ENCODE data around the gene SENP6. TPM values are rescaled to one million over a fixed set of nuclear protein-coding genes. Genes with fewer than 3 reads are reported as not detected.

SENP6 gene
- total RNA-seq, 1 experiment from 2014 or later: 116 TPM

DNA sequence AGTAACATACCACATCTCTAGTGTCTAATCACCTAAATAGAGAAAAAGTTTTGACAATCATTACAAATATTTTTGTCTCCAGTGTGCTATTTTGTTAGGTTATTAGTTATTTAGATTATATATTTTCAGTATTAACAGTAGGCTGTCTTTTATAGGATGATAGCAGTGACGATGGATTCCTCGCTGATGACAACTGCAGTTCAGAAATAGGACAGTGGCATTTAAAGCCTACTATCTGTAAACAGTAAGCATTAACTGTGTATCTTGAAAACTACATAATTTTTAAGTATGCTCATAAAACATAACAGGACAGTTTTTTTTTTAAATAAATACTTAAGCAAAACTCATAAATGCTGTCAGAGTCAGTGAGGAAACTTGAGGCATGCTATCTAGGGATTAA is 109.5 kb downstream of the SENP6 start:
- Histone ChIP-seq H2BK120ac (ENCODE audit: low read depth, low read length, poor library complexity, severe bottlenecking) (no peak overlapping the region), H4K20me1 (ENCODE audit: control insufficient read depth, insufficient read depth, insufficient read length) (no peaks in the 10 kb centered on the region), H4K91ac (ENCODE audit: insufficient read length, low read depth, low read length) (no peak overlapping the region), H2BK15ac (ENCODE audit: low read depth, low read length) (no peak overlapping the region), H3K56ac (ENCODE audit: insufficient read length, low read depth, low read length) (no peak overlapping the region), H4K5ac (ENCODE audit: insufficient read length, low read depth, low read length) (no peak overlapping the region), H3K79me1 (ENCODE audit: insufficient read depth, low read depth, low read length, poor library complexity, severe bottlenecking) (no peaks in the 10 kb centered on the region), H3K79me2 (ENCODE audit: insufficient read depth, low read length) (no peaks in the 10 kb centered on the region), H3K27me3 (ENCODE audit: insufficient read depth, low read length) (no peaks in the 10 kb centered on the region), H3T11ph (ENCODE audit: low read length) (no peak overlapping the region), H3K27ac (ENCODE audit: insufficient read length, low read depth, low read length) (no peak overlapping the region), H3K9ac (ENCODE audit: extremely low read depth, insufficient read length, low read length) (no peak overlapping the region), H3K4me1 (ENCODE audit: insufficient read depth, low read length) (no peaks in the 10 kb centered on the region), H4K8ac (replicated peaks; ENCODE audit: insufficient read length, low read depth, low read length) (no peak overlapping the region), H2BK5ac (ENCODE audit: insufficient read length, low read length) (no peak overlapping the region), H3K23ac (ENCODE audit: insufficient read length, low read depth, low read length) (no peak overlapping the region), H3K4ac (ENCODE audit: low read depth, low read length) (no peak overlapping the region), H3K14ac (ENCODE audit: insufficient read depth, low read length) (no peak overlapping the region), H3K9me3 (ENCODE audit: control insufficient read depth, low read depth, low read length) (no peaks in the 10 kb centered on the region), H3K4me2 (ENCODE audit: insufficient read depth, insufficient read length, low read length) (no peak overlapping the region), H3K23me2 (ENCODE audit: insufficient read length, low read depth, low read length, poor library complexity, severe bottlenecking) (no peaks in the 10 kb centered on the region), H2BK12ac (ENCODE audit: insufficient read length, low read depth, low read length) (no peak overlapping the region), H3K18ac (ENCODE audit: insufficient read length, low read depth, low read length) (no peak overlapping the region), H2AFZ (ENCODE audit: low read length) (no peak overlapping the region), H2BK20ac (ENCODE audit: low read depth, low read length, poor library complexity, severe bottlenecking) (no peak overlapping the region), H2AK5ac (ENCODE audit: insufficient read length, low read length) (no peak overlapping the region)
- Mint-ChIP-seq H3K27me3 (ENCODE audit: low read depth) (no peaks in the 10 kb centered on the region), H3K4me1 (no peaks in the 10 kb centered on the region), H3K36me3 (ENCODE audit: insufficient read depth in 1 of 3, low read depth in 3 of 3) (peaks cover 2 to 62% (median 54%) of the 10 kb centered on the region in 3 experiments; a peak in 5 of 7 replicates), H3K4me3 (no peak overlapping the region), H3K27ac (no peak overlapping the region), H3K9me3 (no peaks in the 10 kb centered on the region)
- no CpG with 5 or more reads among the region's 2 CpGs for WGBS (ENCODE audit: extremely low coverage, insufficient read length, low lambda C conversion rate)
- TF ChIP-seq, protein P1, sequence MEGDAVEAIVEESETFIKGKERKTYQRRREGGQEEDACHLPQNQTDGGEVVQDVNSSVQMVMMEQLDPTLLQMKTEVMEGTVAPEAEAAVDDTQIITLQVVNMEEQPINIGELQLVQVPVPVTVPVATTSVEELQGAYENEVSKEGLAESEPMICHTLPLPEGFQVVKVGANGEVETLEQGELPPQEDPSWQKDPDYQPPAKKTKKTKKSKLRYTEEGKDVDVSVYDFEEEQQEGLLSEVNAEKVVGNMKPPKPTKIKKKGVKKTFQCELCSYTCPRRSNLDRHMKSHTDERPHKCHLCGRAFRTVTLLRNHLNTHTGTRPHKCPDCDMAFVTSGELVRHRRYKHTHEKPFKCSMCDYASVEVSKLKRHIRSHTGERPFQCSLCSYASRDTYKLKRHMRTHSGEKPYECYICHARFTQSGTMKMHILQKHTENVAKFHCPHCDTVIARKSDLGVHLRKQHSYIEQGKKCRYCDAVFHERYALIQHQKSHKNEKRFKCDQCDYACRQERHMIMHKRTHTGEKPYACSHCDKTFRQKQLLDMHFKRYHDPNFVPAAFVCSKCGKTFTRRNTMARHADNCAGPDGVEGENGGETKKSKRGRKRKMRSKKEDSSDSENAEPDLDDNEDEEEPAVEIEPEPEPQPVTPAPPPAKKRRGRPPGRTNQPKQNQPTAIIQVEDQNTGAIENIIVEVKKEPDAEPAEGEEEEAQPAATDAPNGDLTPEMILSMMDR (conservative IDR thresholded peaks at IDR 0.05): no peak
- no peak for DNase-seq

Data from H9 (cell line).